GM23338 (cell line): ENCODE data around the gene IL26. TPM values are rescaled to one million over a fixed set of nuclear protein-coding genes. Genes with fewer than 3 reads are reported as not detected.

Source experiments
- ATAC-seq: fragments of 200-7000 bp; cut with Tn5 transposase; 3 replicates; pipeline ENCODE4 v1.9.1; 2020
- DNase-seq: peaks from one replicate; pipeline ENCODE4 v3.0.0-alpha.2; 2015; ENCODE audit warnings: low spot score
- H2AFZ ChIP-seq: fragments of 200-600 bp; sonication (generic); 2 replicates; pipeline ENCODE4 v1.8.0; 2016; ENCODE audit warnings: antibody characterized with exemption, mild to moderate bottlenecking, moderate library complexity
- H3F3A ChIP-seq: fragments of 200-600 bp; sonication (generic); replicated peaks from 2 replicates; pipeline ENCODE4 v1.8.0; 2017; ENCODE audit warnings: antibody characterized with exemption, mixed run types, low read depth
- H3K27ac ChIP-seq: fragments of 200-600 bp; sonication (generic); 2 replicates; pipeline ENCODE4 v1.6.1; 2016; ENCODE audit warnings: low read depth
- H3K27me3 ChIP-seq: fragments of 200-600 bp; sonication (generic); 2 replicates; pipeline ENCODE4 v1.8.0; 2016; ENCODE audit warnings: mild to moderate bottlenecking, mixed run types, moderate library complexity; ENCODE audit not compliant: insufficient read depth
- H3K36me3 ChIP-seq: fragments of 200-600 bp; sonication (generic); 2 replicates; pipeline ENCODE4 v1.8.0; 2016; ENCODE audit warnings: mild to moderate bottlenecking; ENCODE audit not compliant: insufficient read depth
- H3K4me1 ChIP-seq: fragments of 200-600 bp; sonication (generic); 2 replicates; pipeline ENCODE4 v1.8.0; 2016; ENCODE audit warnings: mild to moderate bottlenecking, moderate library complexity; ENCODE audit not compliant: insufficient read depth
- H3K4me2 ChIP-seq: fragments of 200-600 bp; sonication (generic); 2 replicates; pipeline ENCODE4 v1.7.1; 2017; ENCODE audit warnings: mixed run types
- H3K4me3 ChIP-seq: fragments of 200-600 bp; sonication (generic); 2 replicates; pipeline ENCODE4 v1.6.1; 2016; ENCODE audit warnings: mixed run types
- H3K79me2 ChIP-seq: fragments of 200-600 bp; sonication (generic); replicated peaks from 2 replicates; pipeline ENCODE4 v1.8.0; 2017; ENCODE audit warnings: mild to moderate bottlenecking; ENCODE audit not compliant: insufficient read depth
- H3K9me2 ChIP-seq: fragments of 200-600 bp; sonication (generic); 2 replicates; pipeline ENCODE4 v1.8.0; 2017; ENCODE audit not compliant: insufficient read depth
- H4K20me1 ChIP-seq: fragments of 200-600 bp; sonication (generic); replicated peaks from 2 replicates; pipeline ENCODE4 v1.8.0; 2017; ENCODE audit warnings: mild to moderate bottlenecking; ENCODE audit not compliant: insufficient read depth
- H3K27ac Mint-ChIP-seq: 2 replicates; pipeline ENCODE4 v1.8.0; 2020; ENCODE audit warnings: inconsistent platforms, mild to moderate bottlenecking, moderate library complexity, mixed read lengths
- H3K27me3 Mint-ChIP-seq: 3 replicates; pipeline ENCODE4 v1.8.0; 2022; ENCODE audit warnings: low read depth, mild to moderate bottlenecking, moderate library complexity, mixed read lengths, inconsistent platforms; ENCODE audit not compliant: insufficient read depth, poor library complexity
- H3K36me3 Mint-ChIP-seq: 3 replicates; pipeline ENCODE4 v1.8.0; 2021; ENCODE audit warnings: low read depth, mild to moderate bottlenecking, inconsistent platforms, moderate library complexity, mixed read lengths
- H3K4me1 Mint-ChIP-seq: 3 replicates; pipeline ENCODE4 v1.8.0; 2020; ENCODE audit warnings: mild to moderate bottlenecking, inconsistent platforms, mixed read lengths
- H3K4me3 Mint-ChIP-seq: 3 replicates; pipeline ENCODE4 v1.8.0; 2021; ENCODE audit warnings: moderate library complexity, mild to moderate bottlenecking, inconsistent platforms, mixed read lengths
- H3K9me3 Mint-ChIP-seq: 3 replicates; pipeline ENCODE4 v1.8.0; 2020; ENCODE audit warnings: moderate library complexity, mild to moderate bottlenecking, inconsistent platforms, mixed read lengths
- CTCF ChIP-seq, 2 experiments: fragments of 200-600 bp in 1 of 2; sonication (generic) in 1 of 2; conservative IDR thresholded peaks; 2 replicates each; pipeline versions ENCODE4 v1.5.1 to v1.6.1; 2016 to 2017; ENCODE audit warnings: antibody characterized with exemption in 2 of 2, low read depth in 2 of 2, mild to moderate bottlenecking in 2 of 2, moderate library complexity in 1 of 2
- EZH2phosphoT487 ChIP-seq: fragments of 200-600 bp; sonication (generic); IDR thresholded peaks from one replicate; pipeline ENCODE4 v1.8.1; 2018; ENCODE audit warnings: antibody characterized with exemption; ENCODE audit not compliant: unreplicated experiment
- NANOG ChIP-seq: IDR thresholded peaks from 2 replicates; pipeline ENCODE4 v1.6.1; 2016; ENCODE audit warnings: antibody characterized with exemption, borderline replicate concordance
- POLR2AphosphoS5 ChIP-seq: IDR thresholded peaks from 2 replicates; pipeline ENCODE4 v1.6.1; 2016; ENCODE audit warnings: antibody characterized with exemption, low read depth
- STAT1 ChIP-seq: IDR thresholded peaks from one replicate; pipeline ENCODE4 v1.6.1; 2016; ENCODE audit warnings: antibody characterized with exemption; ENCODE audit not compliant: unreplicated experiment
- ZNF114 ChIP-seq: fragments of 250-450 bp; sonication (Bioruptor Pico); IDR thresholded peaks from 2 replicates; pipeline ENCODE4 v1.5.0; 2020; ENCODE audit warnings: mild to moderate bottlenecking, moderate library complexity
- ZNF331 ChIP-seq: fragments of 250-450 bp; sonication (Bioruptor Pico); IDR thresholded peaks from 2 replicates; pipeline ENCODE4 v1.5.0; 2020; ENCODE audit warnings: low read depth, mild to moderate bottlenecking, moderate library complexity
- polyA plus RNA-seq: library from polyadenylated mRNA; unstranded; fragments of >200 nt; fragmentation: Nextera tagmentation; extraction: Ambion mirVana; gene quantifications from 2 replicates; pipeline ENCODE4 v1.2.1, GENCODE V29; 2016
- total RNA-seq: library from RNA; depleted of rRNA; stranded (reverse); fragments of >200 nt; shearing (Covaris generic); gene quantifications from 2 replicates; pipeline ENCODE4 v1.2.3, GENCODE V29; 2014
- TF ChIP-seq, protein P1 (sequence below): IDR thresholded peaks from 2 replicates; pipeline ENCODE4 v1.6.1; 2016; ENCODE audit warnings: antibody characterized with exemption
- TF ChIP-seq, protein P2 (sequence below): fragments of 250-450 bp; sonication (Bioruptor Pico); IDR thresholded peaks from 2 replicates; pipeline ENCODE4 v1.5.0; 2020; ENCODE audit warnings: mild to moderate bottlenecking, moderate library complexity
- TF ChIP-seq, protein P3 (sequence below): IDR thresholded peaks from one replicate; pipeline ENCODE4 v1.6.1; 2018; ENCODE audit warnings: antibody characterized with exemption; ENCODE audit not compliant: unreplicated experiment

Gene IL26
- total and polyA plus RNA-seq, 2 experiments from 2014 or later: not detected

DNA sequence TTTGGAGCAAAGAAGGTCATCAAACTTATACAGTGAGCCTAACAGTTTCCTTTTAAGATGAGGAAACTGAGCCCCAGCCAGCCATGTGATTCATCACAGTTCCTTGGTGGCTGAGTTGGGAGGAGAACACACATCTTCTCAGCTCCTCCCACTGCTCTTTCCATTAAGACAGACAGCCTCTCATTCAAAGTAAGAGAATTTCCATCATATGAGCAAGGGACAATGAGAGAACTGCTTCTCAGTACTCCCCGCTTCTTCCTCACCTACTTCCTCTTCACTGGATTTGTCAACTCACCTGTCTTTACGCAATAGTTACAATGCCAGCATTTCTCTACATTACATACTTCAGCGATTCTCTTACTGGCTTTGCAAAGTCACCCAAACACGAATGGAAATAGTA lies 68.2 kb downstream of the IL26 start (continued):
- no peak for TF ChIP-seq CTCF (conservative IDR thresholded peaks at IDR 0.05; ENCODE audit: low read depth in 2 of 2)

GRCh38 chr12:68156636-68157035 lies 69.0 kb downstream of the IL26 start:
- H3K27me3 Mint-ChIP-seq: no peaks in the 10 kb centered on the region
- DNase-seq: no peak

More at GRCh38 chr12:68156636-68157035, 69.0 kb downstream of the IL26 start:
- no peaks in the 10 kb centered on the region for H3K9me3 Mint-ChIP-seq
- no peaks in the 10 kb centered on the region for H3K36me3 Mint-ChIP-seq
- Histone ChIP-seq H3K27ac (no peak overlapping the region), H2AFZ (no peak overlapping the region), H4K20me1 (no peaks in the 10 kb centered on the region), H3K4me3 (no peak overlapping the region), H3K79me2 (no peaks in the 10 kb centered on the region), H3K4me1 (no peaks in the 10 kb centered on the region), H3K4me2 (no peak overlapping the region), H3F3A (no peaks in the 10 kb centered on the region), H3K9me2 (0 out of 2 replicates have a peak, but pooled peaks cover 8% of the 10 kb centered on the region), H3K27me3 (no peaks in the 10 kb centered on the region), H3K36me3 (no peaks in the 10 kb centered on the region)
- no peak overlapping the region for H3K27ac Mint-ChIP-seq
- no peak overlapping the region for H3K4me3 Mint-ChIP-seq
- TF ChIP-seq, protein P1, sequence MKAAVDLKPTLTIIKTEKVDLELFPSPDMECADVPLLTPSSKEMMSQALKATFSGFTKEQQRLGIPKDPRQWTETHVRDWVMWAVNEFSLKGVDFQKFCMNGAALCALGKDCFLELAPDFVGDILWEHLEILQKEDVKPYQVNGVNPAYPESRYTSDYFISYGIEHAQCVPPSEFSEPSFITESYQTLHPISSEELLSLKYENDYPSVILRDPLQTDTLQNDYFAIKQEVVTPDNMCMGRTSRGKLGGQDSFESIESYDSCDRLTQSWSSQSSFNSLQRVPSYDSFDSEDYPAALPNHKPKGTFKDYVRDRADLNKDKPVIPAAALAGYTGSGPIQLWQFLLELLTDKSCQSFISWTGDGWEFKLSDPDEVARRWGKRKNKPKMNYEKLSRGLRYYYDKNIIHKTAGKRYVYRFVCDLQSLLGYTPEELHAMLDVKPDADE: no peak
- TF ChIP-seq, protein P2, sequence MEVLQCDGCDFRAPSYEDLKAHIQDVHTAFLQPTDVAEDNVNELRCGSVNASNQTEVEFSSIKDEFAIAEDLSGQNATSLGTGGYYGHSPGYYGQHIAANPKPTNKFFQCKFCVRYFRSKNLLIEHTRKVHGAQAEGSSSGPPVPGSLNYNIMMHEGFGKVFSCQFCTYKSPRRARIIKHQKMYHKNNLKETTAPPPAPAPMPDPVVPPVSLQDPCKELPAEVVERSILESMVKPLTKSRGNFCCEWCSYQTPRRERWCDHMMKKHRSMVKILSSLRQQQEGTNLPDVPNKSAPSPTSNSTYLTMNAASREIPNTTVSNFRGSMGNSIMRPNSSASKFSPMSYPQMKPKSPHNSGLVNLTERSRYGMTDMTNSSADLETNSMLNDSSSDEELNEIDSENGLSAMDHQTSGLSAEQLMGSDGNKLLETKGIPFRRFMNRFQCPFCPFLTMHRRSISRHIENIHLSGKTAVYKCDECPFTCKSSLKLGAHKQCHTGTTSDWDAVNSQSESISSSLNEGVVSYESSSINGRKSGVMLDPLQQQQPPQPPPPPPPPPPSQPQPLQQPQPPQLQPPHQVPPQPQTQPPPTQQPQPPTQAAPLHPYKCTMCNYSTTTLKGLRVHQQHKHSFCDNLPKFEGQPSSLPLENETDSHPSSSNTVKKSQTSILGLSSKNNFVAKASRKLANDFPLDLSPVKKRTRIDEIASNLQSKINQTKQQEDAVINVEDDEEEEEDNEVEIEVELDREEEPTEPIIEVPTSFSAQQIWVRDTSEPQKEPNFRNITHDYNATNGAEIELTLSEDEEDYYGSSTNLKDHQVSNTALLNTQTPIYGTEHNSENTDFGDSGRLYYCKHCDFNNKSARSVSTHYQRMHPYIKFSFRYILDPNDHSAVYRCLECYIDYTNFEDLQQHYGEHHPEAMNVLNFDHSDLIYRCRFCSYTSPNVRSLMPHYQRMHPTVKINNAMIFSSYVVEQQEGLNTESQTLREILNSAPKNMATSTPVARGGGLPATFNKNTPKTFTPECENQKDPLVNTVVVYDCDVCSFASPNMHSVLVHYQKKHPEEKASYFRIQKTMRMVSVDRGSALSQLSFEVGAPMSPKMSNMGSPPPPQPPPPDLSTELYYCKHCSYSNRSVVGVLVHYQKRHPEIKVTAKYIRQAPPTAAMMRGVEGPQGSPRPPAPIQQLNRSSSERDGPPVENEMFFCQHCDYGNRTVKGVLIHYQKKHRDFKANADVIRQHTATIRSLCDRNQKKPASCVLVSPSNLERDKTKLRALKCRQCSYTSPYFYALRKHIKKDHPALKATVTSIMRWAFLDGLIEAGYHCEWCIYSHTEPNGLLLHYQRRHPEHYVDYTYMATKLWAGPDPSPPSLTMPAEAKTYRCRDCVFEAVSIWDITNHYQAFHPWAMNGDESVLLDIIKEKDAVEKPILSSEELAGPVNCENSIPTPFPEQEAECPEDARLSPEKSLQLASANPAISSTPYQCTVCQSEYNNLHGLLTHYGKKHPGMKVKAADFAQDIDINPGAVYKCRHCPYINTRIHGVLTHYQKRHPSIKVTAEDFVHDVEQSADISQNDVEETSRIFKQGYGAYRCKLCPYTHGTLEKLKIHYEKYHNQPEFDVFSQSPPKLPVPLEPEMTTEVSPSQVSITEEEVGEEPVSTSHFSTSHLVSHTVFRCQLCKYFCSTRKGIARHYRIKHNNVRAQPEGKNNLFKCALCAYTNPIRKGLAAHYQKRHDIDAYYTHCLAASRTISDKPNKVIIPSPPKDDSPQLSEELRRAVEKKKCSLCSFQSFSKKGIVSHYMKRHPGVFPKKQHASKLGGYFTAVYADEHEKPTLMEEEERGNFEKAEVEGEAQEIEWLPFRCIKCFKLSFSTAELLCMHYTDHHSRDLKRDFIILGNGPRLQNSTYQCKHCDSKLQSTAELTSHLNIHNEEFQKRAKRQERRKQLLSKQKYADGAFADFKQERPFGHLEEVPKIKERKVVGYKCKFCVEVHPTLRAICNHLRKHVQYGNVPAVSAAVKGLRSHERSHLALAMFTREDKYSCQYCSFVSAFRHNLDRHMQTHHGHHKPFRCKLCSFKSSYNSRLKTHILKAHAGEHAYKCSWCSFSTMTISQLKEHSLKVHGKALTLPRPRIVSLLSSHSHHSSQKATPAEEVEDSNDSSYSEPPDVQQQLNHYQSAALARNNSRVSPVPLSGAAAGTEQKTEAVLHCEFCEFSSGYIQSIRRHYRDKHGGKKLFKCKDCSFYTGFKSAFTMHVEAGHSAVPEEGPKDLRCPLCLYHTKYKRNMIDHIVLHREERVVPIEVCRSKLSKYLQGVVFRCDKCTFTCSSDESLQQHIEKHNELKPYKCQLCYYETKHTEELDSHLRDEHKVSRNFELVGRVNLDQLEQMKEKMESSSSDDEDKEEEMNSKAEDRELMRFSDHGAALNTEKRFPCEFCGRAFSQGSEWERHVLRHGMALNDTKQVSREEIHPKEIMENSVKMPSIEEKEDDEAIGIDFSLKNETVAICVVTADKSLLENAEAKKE: no peak
- TF ChIP-seq CTCF (conservative IDR thresholded peaks at IDR 0.05; ENCODE audit: low read depth in 2 of 2) (no peak), EZH2phosphoT487 (no peak), ZNF331 (CRISPR knock-in tag) (no peak), POLR2AphosphoS5 (no peak), NANOG (no peak), ZNF114 (no peak), STAT1 (no peak)
- TF ChIP-seq, protein P3, sequence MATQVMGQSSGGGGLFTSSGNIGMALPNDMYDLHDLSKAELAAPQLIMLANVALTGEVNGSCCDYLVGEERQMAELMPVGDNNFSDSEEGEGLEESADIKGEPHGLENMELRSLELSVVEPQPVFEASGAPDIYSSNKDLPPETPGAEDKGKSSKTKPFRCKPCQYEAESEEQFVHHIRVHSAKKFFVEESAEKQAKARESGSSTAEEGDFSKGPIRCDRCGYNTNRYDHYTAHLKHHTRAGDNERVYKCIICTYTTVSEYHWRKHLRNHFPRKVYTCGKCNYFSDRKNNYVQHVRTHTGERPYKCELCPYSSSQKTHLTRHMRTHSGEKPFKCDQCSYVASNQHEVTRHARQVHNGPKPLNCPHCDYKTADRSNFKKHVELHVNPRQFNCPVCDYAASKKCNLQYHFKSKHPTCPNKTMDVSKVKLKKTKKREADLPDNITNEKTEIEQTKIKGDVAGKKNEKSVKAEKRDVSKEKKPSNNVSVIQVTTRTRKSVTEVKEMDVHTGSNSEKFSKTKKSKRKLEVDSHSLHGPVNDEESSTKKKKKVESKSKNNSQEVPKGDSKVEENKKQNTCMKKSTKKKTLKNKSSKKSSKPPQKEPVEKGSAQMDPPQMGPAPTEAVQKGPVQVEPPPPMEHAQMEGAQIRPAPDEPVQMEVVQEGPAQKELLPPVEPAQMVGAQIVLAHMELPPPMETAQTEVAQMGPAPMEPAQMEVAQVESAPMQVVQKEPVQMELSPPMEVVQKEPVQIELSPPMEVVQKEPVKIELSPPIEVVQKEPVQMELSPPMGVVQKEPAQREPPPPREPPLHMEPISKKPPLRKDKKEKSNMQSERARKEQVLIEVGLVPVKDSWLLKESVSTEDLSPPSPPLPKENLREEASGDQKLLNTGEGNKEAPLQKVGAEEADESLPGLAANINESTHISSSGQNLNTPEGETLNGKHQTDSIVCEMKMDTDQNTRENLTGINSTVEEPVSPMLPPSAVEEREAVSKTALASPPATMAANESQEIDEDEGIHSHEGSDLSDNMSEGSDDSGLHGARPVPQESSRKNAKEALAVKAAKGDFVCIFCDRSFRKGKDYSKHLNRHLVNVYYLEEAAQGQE: no peak
- ATAC-seq: no peak
- no peaks in the 10 kb centered on the region for H3K4me1 Mint-ChIP-seq
